HCT116 (cell line): ENCODE data around the gene SGMS1. TPM values are rescaled to one million over a fixed set of nuclear protein-coding genes. Genes with fewer than 3 reads are reported as not detected.

Source experiments
- ATAC-seq: fragments of 200-7000 bp; cut with Tn5 transposase; 2 replicates; pipeline ENCODE4 v1.9.1; 2020; ENCODE audit warnings: mild to moderate bottlenecking, moderate library complexity
- BruUV-seq: library from RNA; stranded (reverse); fragments of 400-500 nt; replicated peaks from 2 replicates; lab custom pipeline; 2021; lab: Mats Ljungman, UMichigan
- CTCF ChIA-PET: fragments of 300-600 bp; sonication (Branson Sonifier 250); formaldehyde crosslinking; loops from one replicate; lab custom pipeline; 2021; ENCODE audit warnings: antibody characterized with exemption; lab: Charles Lee
- POLR2A ChIA-PET: fragments of 300-600, 350-600 bp; sonication (Branson Sonifier 250); formaldehyde crosslinking; loops from one replicate; lab custom pipeline; 2021; ENCODE audit warnings: antibody characterized with exemption; lab: Charles Lee
- RAD21 ChIA-PET, 2 experiments: fragments of 300-600 bp; sonication (Branson Sonifier 250); formaldehyde crosslinking; loops; one replicate each; lab custom pipeline; 2023; ENCODE audit warnings: low total read pairs in 2 of 2; ENCODE audit not compliant: uncharacterized antibody in 2 of 2, unreplicated experiment in 2 of 2, low non-redundant PET in 1 of 2; lab: Charles Lee
- DNase-seq: peaks from one replicate; pipeline ENCODE4 v3.0.0-alpha.2; 2010; ENCODE audit warnings: low read depth, low spot score
- H2AFZ ChIP-seq: fragments of 200-600 bp; shearing (Covaris generic), sonication (generic); 2 replicates; pipeline ENCODE4 v1.6.1; 2017; ENCODE audit warnings: low read depth, mixed run types, mixed read lengths, antibody characterized with exemption, low read length; ENCODE audit not compliant: poor library complexity, severe bottlenecking
- H3K27ac ChIP-seq: 2 replicates; pipeline ENCODE4 v1.5.1; 2012; ENCODE audit warnings: low read depth, low read length
- H3K27me3 ChIP-seq: fragments of 200-600 bp; sonication (generic); 2 replicates; pipeline ENCODE4 v1.6.1; 2016; ENCODE audit warnings: mixed run types, low read length, mixed read lengths; ENCODE audit not compliant: insufficient read depth
- H3K36me3 ChIP-seq, 2 experiments: fragments of 200-500 bp in 1 of 2; fragments of 200-600 bp in 1 of 2; sonication (Bioruptor generic) in 1 of 2; sonication (generic) in 1 of 2; 2 replicates each; pipeline versions ENCODE4 v1.5.1 to v1.6.1; 2014 to 2016; ENCODE audit warnings: low read length in 2 of 2, inconsistent platforms in 1 of 2, mixed read lengths in 1 of 2, mixed run types in 1 of 2; ENCODE audit not compliant: insufficient read depth in 2 of 2, control insufficient read depth in 1 of 2
- H3K4me1 ChIP-seq, 2 experiments: fragments of 200-600 bp in 1 of 2; sonication (generic) in 1 of 2; 2 replicates each; pipeline versions ENCODE4 v1.5.1 to v1.6.1; 2012 to 2017; ENCODE audit warnings: low read length in 2 of 2, inconsistent platforms in 1 of 2, mild to moderate bottlenecking in 1 of 2, mixed read lengths in 1 of 2, mixed run types in 1 of 2, moderate library complexity in 1 of 2; ENCODE audit not compliant: insufficient read depth in 2 of 2, control insufficient read depth in 1 of 2
- H3K4me2 ChIP-seq: fragments of 200-600 bp; sonication (generic); 2 replicates; pipeline ENCODE4 v1.6.1; 2017; ENCODE audit warnings: mixed run types, low read length, mixed read lengths
- H3K4me3 ChIP-seq, 2 experiments: fragments of 200-600 bp in 1 of 2; sonication (generic) in 1 of 2; replicated peaks in 1 of 2; 2 replicates each; pipeline ENCODE4 v1.5.1; 2011 to 2016; ENCODE audit warnings: low read length in 2 of 2, control low read depth in 1 of 2, low read depth in 1 of 2, mild to moderate bottlenecking in 1 of 2, mixed read lengths in 1 of 2, mixed run types in 1 of 2
- H3K79me2 ChIP-seq: fragments of 200-600 bp; sonication (generic); 2 replicates; pipeline ENCODE4 v1.6.1; 2017; ENCODE audit warnings: mild to moderate bottlenecking, mixed run types, low read length, moderate library complexity, mixed read lengths; ENCODE audit not compliant: insufficient read depth
- H3K9ac ChIP-seq: fragments of 200-600 bp; sonication (generic); 2 replicates; pipeline ENCODE4 v1.6.1; 2016; ENCODE audit warnings: low read length, mixed read lengths
- H3K9me2 ChIP-seq: fragments of 200-600 bp; sonication (generic), shearing (Covaris generic); 2 replicates; pipeline ENCODE4 v1.6.1; 2017; ENCODE audit warnings: mixed run types, mild to moderate bottlenecking, moderate library complexity; ENCODE audit not compliant: insufficient read depth
- H3K9me3 ChIP-seq, 2 experiments: fragments of 200-500 bp in 1 of 2; fragments of 200-600 bp in 1 of 2; sonication (Bioruptor generic) in 1 of 2; sonication (generic) in 1 of 2; 2 replicates each; pipeline ENCODE4 v1.6.1; 2014 to 2017; ENCODE audit warnings: low read length in 2 of 2, mixed read lengths in 2 of 2, inconsistent platforms in 1 of 2, low read depth in 1 of 2, mild to moderate bottlenecking in 1 of 2, mixed run types in 1 of 2, moderate library complexity in 1 of 2; ENCODE audit not compliant: control insufficient read depth in 1 of 2, insufficient read depth in 1 of 2
- H4K20me1 ChIP-seq: fragments of 200-600 bp; sonication (generic), shearing (Covaris generic); 2 replicates; pipeline ENCODE4 v1.6.1; 2017; ENCODE audit warnings: mixed run types, mild to moderate bottlenecking, moderate library complexity; ENCODE audit not compliant: insufficient read depth
- ATF3 ChIP-seq: IDR thresholded peaks from 2 replicates; pipeline ENCODE4 v1.6.1; 2012
- CBX3 ChIP-seq: IDR thresholded peaks from 2 replicates; pipeline ENCODE4 v1.6.1; 2012; ENCODE audit warnings: low read depth
- CEBPB ChIP-seq: IDR thresholded peaks from 2 replicates; pipeline ENCODE4 v1.6.1; 2012; ENCODE audit warnings: low read depth
- CTCF ChIP-seq, 3 experiments: fragments of 200-600 bp in 1 of 3; sonication (generic) in 1 of 3; IDR thresholded peaks in 2 of 3; conservative IDR thresholded peaks in 1 of 3; 2 replicates each; pipeline ENCODE4 v1.5.1; 2012 to 2017; ENCODE audit warnings: low read depth in 2 of 3, low read length in 2 of 3, antibody characterized with exemption in 1 of 3, borderline replicate concordance in 1 of 3, control low read depth in 1 of 3, mild to moderate bottlenecking in 1 of 3, mixed read lengths in 1 of 3, mixed run types in 1 of 3, moderate library complexity in 1 of 3; ENCODE audit not compliant: insufficient read depth in 1 of 3
- EGR1 ChIP-seq: IDR thresholded peaks from 2 replicates; pipeline ENCODE4 v1.6.1; 2012; ENCODE audit warnings: low read depth
- ELF1 ChIP-seq: IDR thresholded peaks from 2 replicates; pipeline ENCODE4 v1.6.1; 2012; ENCODE audit warnings: low read depth, borderline replicate concordance
- EZH2 ChIP-seq: fragments of 200-600 bp; sonication (generic); IDR thresholded peaks from 2 replicates; pipeline ENCODE4 v1.6.1; 2017; ENCODE audit warnings: antibody characterized with exemption, mixed run types
- EZH2phosphoT487 ChIP-seq: fragments of 200-600 bp; IDR thresholded peaks from 2 replicates; pipeline ENCODE4 v1.6.1; 2018; ENCODE audit warnings: antibody characterized with exemption, borderline replicate concordance
- FOSL1 ChIP-seq: IDR thresholded peaks from 2 replicates; pipeline ENCODE4 v1.6.1; 2012; ENCODE audit warnings: low read depth
- JUND ChIP-seq: IDR thresholded peaks from 2 replicates; pipeline ENCODE4 v1.6.1; 2012
- POLR2A ChIP-seq: IDR thresholded peaks from 2 replicates; pipeline ENCODE4 v1.7.0; 2011; ENCODE audit warnings: borderline replicate concordance; ENCODE audit not compliant: insufficient read depth, insufficient read length; ENCODE audit errors: extremely low read depth
- POLR2AphosphoS5 ChIP-seq: IDR thresholded peaks from 2 replicates; pipeline ENCODE4 v1.6.1; 2011; ENCODE audit warnings: mild to moderate bottlenecking, low read depth, low read length, moderate library complexity
- RAD21 ChIP-seq: IDR thresholded peaks from 2 replicates; pipeline ENCODE4 v1.6.1; 2012; ENCODE audit warnings: low read depth, mild to moderate bottlenecking
- REST ChIP-seq: IDR thresholded peaks from 2 replicates; pipeline ENCODE4 v1.6.1; 2012; ENCODE audit warnings: low read depth
- SP1 ChIP-seq: IDR thresholded peaks from 2 replicates; pipeline ENCODE4 v1.6.1; 2012; ENCODE audit warnings: low read depth
- TCF7L2 ChIP-seq: IDR thresholded peaks from 2 replicates; pipeline ENCODE4 v1.7.0; 2011; ENCODE audit warnings: borderline replicate concordance, inconsistent platforms; ENCODE audit not compliant: insufficient read depth, insufficient read length; ENCODE audit errors: extremely low read depth
- YY1 ChIP-seq: IDR thresholded peaks from 2 replicates; pipeline ENCODE4 v1.6.1; 2011; ENCODE audit warnings: low read length, low read depth, moderate library complexity, mild to moderate bottlenecking; ENCODE audit not compliant: insufficient replicate concordance; ENCODE audit errors: extremely low read depth
- intact Hi-C: fragments of 100-400 bp; cut with micrococcal nuclease; formaldehyde crosslinking; loops from 2 replicates; pipeline ENCODE4 v1.10.0; 2022
- total RNA-seq: library from RNA; stranded (reverse); gene quantifications from one replicate; pipeline ENCODE4 v1.2.1, GENCODE V29; 2021; ENCODE audit not compliant: unreplicated experiment
- TF ChIP-seq, protein P1 (sequence below): IDR thresholded peaks from 2 replicates; pipeline ENCODE4 v1.6.1; 2012

The SGMS1 gene
- total RNA-seq, 1 experiment from 2014 or later, result 29.1 TPM

DNA sequence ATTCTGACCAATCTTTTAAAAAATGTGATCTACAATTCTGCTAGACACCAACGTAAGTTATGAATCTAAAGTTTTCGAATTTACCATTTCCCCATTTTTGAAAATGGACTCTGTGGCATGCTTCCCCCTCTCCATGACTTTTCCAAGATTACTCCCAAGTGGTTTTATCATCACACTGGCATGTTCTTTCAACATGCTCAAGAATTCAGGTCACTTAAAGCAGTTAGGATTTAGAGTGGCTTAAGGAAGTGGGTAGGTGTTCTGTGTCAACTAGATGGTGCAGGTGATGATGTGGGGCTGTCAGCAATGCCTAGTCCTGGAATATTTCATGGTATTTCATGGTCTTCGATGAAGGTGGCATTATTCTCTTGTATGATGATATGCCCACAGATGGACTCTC lies 208.5 kb downstream of the SGMS1 start (continued):
- no peak for TF ChIP-seq ELF1
- no peak for TF ChIP-seq EZH2phosphoT487
- TF ChIP-seq CEBPB, result no peak
- TF ChIP-seq SP1, result no peak
- no peak for TF ChIP-seq POLR2AphosphoS5
- TF ChIP-seq, protein P1, sequence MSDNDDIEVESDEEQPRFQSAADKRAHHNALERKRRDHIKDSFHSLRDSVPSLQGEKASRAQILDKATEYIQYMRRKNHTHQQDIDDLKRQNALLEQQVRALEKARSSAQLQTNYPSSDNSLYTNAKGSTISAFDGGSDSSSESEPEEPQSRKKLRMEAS, result no peak
- no peak for TF ChIP-seq EZH2
- no peak for TF ChIP-seq YY1
- TF ChIP-seq CTCF (IDR thresholded peaks at IDR 0.05 in 2 of 3, conservative IDR thresholded peaks at IDR 0.05 in 1 of 3; ENCODE audit: borderline replicate concordance in 1 of 3, insufficient read depth in 1 of 3, low read depth in 2 of 3, low read length in 2 of 3), result no peak
- TF ChIP-seq JUND, result no peak
- no peak for TF ChIP-seq FOSL1
- no peak for TF ChIP-seq RAD21

- POLR2A ChIA-PET, result no interaction called here
Observed at GRCh38 chr10:50410066-50410811, 213.5 kb downstream of the SGMS1 start.

More at GRCh38 chr10:50410066-50410811, 213.5 kb downstream of the SGMS1 start:
- Histone ChIP-seq H3K9ac (no peak overlapping the region), H3K9me3 (no peaks in the 10 kb centered on the region), H4K20me1 (no peaks in the 10 kb centered on the region), H3K27ac (no peak overlapping the region), H3K4me3 (no peak overlapping the region), H3K4me2 (peak overlapping the region; percentile 11; the same call in 1 of the 2 replicates), H3K79me2 (peaks cover 73% of the 10 kb centered on the region), H3K36me3 (no peaks in the 10 kb centered on the region), H2AFZ (no peak overlapping the region), H3K9me2 (no peaks in the 10 kb centered on the region), H3K4me1 (peaks cover 34 to 47% of the 10 kb centered on the region in 2 experiments), H3K27me3 (no peaks in the 10 kb centered on the region)
- ChIA-PET CTCF (interaction anchor here (1.3 kb wide), 1 partner anchor 10 kb away, joined by 3 read pairs; no protein-coding TSS in a partner anchor), RAD21 (no interaction called here)
- no TSS peak for BruUV-seq
- ATAC-seq (no peak), DNase-seq (no peak)
- TF ChIP-seq REST (no peak), ATF3 (no peak), POLR2A (no peak), SP1 (no peak), EGR1 (no peak), CEBPB (no peak), POLR2AphosphoS5 (no peak), TCF7L2 (no peak), RAD21 (no peak), CBX3 (no peak)
- TF ChIP-seq, protein P1, result no peak
- intact Hi-C loops, result no loop called here
